Measurements from ENCODE around the gene EIF4E1B.

GRCh38 chr5:176624142-176624541 lies 6.3 kb upstream of the EIF4E1B start:
- no peak for TF ChIP-seq CTCF (IDR thresholded peaks at IDR 0.05; ENCODE audit: low read depth, low read length)
- no peak for TF ChIP-seq MYC (IDR thresholded peaks at IDR 0.05; ENCODE audit: low read depth, low read length)
- TF ChIP-seq POLR2A (IDR thresholded peaks at IDR 0.05; ENCODE audit: extremely low read depth, insufficient read length), result no peak
- no peak for TF ChIP-seq MAX (IDR thresholded peaks at IDR 0.05; ENCODE audit: low read depth, low read length)

Measured in NB4 (cell line).